IMR-90 (cell line): ENCODE data around the gene MBD3L4. TPM values are rescaled to one million over a fixed set of nuclear protein-coding genes. Genes with fewer than 3 reads are reported as not detected.

Experiments
- ATAC-seq: fragments of 200-7000 bp; cut with Tn5 transposase; 2 replicates; pipeline ENCODE4 v1.9.1; 2020; ENCODE audit warnings: low read depth, mild to moderate bottlenecking, moderate library complexity
- BruUV-seq: library from RNA; stranded (reverse); fragments of 400-500 nt; replicated peaks from 2 replicates; lab custom pipeline; 2021; lab: Mats Ljungman, UMichigan
- CTCF ChIA-PET: fragments of 300-600 bp; formaldehyde crosslinking; extraction: SDS; loops from one replicate; lab custom pipeline; 2021; ENCODE audit warnings: antibody characterized with exemption; lab: Yijun Ruan, JAX
- POLR2A ChIA-PET: fragments of 300-600 bp; sonication (Branson Sonifier 250); formaldehyde crosslinking; loops from one replicate; lab custom pipeline; 2022; ENCODE audit warnings: antibody characterized with exemption; ENCODE audit not compliant: unreplicated experiment; lab: Charles Lee
- DNase-seq: peaks from one replicate; pipeline ENCODE4 v3.0.0; 2013
- H2AFZ ChIP-seq: replicated peaks from 2 replicates; pipeline ENCODE3; 2013; ENCODE audit warnings: low read length, mild to moderate bottlenecking; ENCODE audit not compliant: poor library complexity
- H2AK5ac ChIP-seq: 2 replicates; pipeline ENCODE4 v1.6.1; 2013; ENCODE audit warnings: low read depth, low read length, inconsistent platforms
- H2AK9ac ChIP-seq: replicated peaks from 2 replicates; pipeline ENCODE3; 2013; ENCODE audit warnings: mild to moderate bottlenecking, low read depth, low read length, moderate library complexity; ENCODE audit not compliant: poor library complexity
- H2BK120ac ChIP-seq: 2 replicates; pipeline ENCODE4 v1.6.1; 2013; ENCODE audit warnings: low read depth, low read length, inconsistent platforms
- H2BK15ac ChIP-seq: 3 replicates; pipeline ENCODE4 v1.6.1; 2013; ENCODE audit warnings: low read depth, low read length, inconsistent platforms
- H2BK20ac ChIP-seq: 2 replicates; pipeline ENCODE4 v1.6.1; 2013; ENCODE audit warnings: low read depth, mild to moderate bottlenecking, inconsistent platforms, low read length, moderate library complexity
- H2BK5ac ChIP-seq: 2 replicates; pipeline ENCODE4 v1.6.1; 2013; ENCODE audit warnings: mild to moderate bottlenecking, low read depth, low read length, inconsistent platforms; ENCODE audit not compliant: poor library complexity, severe bottlenecking
- H3K14ac ChIP-seq: replicated peaks from 2 replicates; pipeline ENCODE4 v1.6.1; 2013; ENCODE audit warnings: low read depth, low read length, inconsistent platforms
- H3K18ac ChIP-seq: 2 replicates; pipeline ENCODE4 v1.6.1; 2013; ENCODE audit warnings: low read depth, low read length, control low read depth
- H3K23ac ChIP-seq: 2 replicates; pipeline ENCODE4 v1.6.1; 2013; ENCODE audit warnings: low read depth, low read length, inconsistent platforms
- H3K27ac ChIP-seq: 2 replicates; pipeline ENCODE4 v1.5.1; 2013; ENCODE audit warnings: mild to moderate bottlenecking, control low read depth, low read length; ENCODE audit not compliant: insufficient read depth
- H3K27me3 ChIP-seq: 2 replicates; pipeline ENCODE4 v1.6.1; 2013; ENCODE audit warnings: low read length; ENCODE audit not compliant: control insufficient read depth, insufficient read depth
- H3K36me3 ChIP-seq: 2 replicates; pipeline ENCODE4 v1.6.1; 2013; ENCODE audit warnings: low read length, mixed read lengths; ENCODE audit not compliant: control insufficient read depth, insufficient read depth
- H3K4ac ChIP-seq: 2 replicates; pipeline ENCODE4 v1.6.1; 2013; ENCODE audit warnings: low read depth, low read length, inconsistent platforms
- H3K4me1 ChIP-seq: 2 replicates; pipeline ENCODE4 v1.6.1; 2013; ENCODE audit warnings: low read length, mixed read lengths; ENCODE audit not compliant: control insufficient read depth, insufficient read depth
- H3K4me2 ChIP-seq: 2 replicates; pipeline ENCODE4 v1.6.1; 2013; ENCODE audit warnings: low read depth, mild to moderate bottlenecking, control low read depth, low read length, moderate library complexity
- H3K4me3 ChIP-seq: 2 replicates; pipeline ENCODE4 v1.5.1; 2013; ENCODE audit warnings: low read depth, mild to moderate bottlenecking, control low read depth, low read length, moderate library complexity; ENCODE audit not compliant: insufficient read depth
- H3K56ac ChIP-seq: 2 replicates; pipeline ENCODE4 v1.6.1; 2013; ENCODE audit warnings: low read length, inconsistent platforms; ENCODE audit not compliant: insufficient read depth; ENCODE audit errors: extremely low read depth
- H3K79me1 ChIP-seq, 2 experiments: 2 replicates each; pipeline ENCODE4 v1.6.1; 2013; ENCODE audit warnings: low read length in 2 of 2, inconsistent platforms in 1 of 2, low read depth in 1 of 2
- H3K9ac ChIP-seq: 2 replicates; pipeline ENCODE4 v1.6.1; 2013; ENCODE audit warnings: low read depth, low read length, control low read depth
- H3K9me1 ChIP-seq: 2 replicates; pipeline ENCODE4 v1.6.1; 2013; ENCODE audit warnings: low read length, inconsistent platforms; ENCODE audit not compliant: insufficient read depth
- H3K9me3 ChIP-seq: 2 replicates; pipeline ENCODE4 v1.6.1; 2013; ENCODE audit warnings: low read length; ENCODE audit not compliant: control insufficient read depth, insufficient read depth
- H4K20me1 ChIP-seq: 2 replicates; pipeline ENCODE4 v1.6.1; 2013; ENCODE audit warnings: low read length, inconsistent platforms; ENCODE audit not compliant: insufficient read depth
- H4K5ac ChIP-seq: 2 replicates; pipeline ENCODE4 v1.6.1; 2013; ENCODE audit warnings: mild to moderate bottlenecking, low read depth, low read length, control low read depth
- H4K8ac ChIP-seq, 2 experiments: 2 replicates each; pipeline ENCODE4 v1.6.1; 2013; ENCODE audit warnings: low read depth in 2 of 2, low read length in 2 of 2, control low read depth in 1 of 2, inconsistent platforms in 1 of 2
- H4K91ac ChIP-seq: 2 replicates; pipeline ENCODE4 v1.6.1; 2013; ENCODE audit warnings: low read depth, low read length, inconsistent platforms; ENCODE audit not compliant: insufficient read depth
- BHLHE40 ChIP-seq: fragments of 150-350 bp; IDR thresholded peaks from 2 replicates; pipeline ENCODE4 v1.6.1; 2016; ENCODE audit warnings: mild to moderate bottlenecking, low read depth, low read length
- CEBPB ChIP-seq: IDR thresholded peaks from 2 replicates; pipeline ENCODE4 v1.6.1; 2012; ENCODE audit warnings: low read depth, low read length, improper control_type of control experiment
- CHD1 ChIP-seq: IDR thresholded peaks from 2 replicates; pipeline ENCODE4 v1.6.1; 2012; ENCODE audit warnings: low read depth, low read length, improper control_type of control experiment
- FOS ChIP-seq: fragments of 150-350 bp; IDR thresholded peaks from 2 replicates; pipeline ENCODE4 v1.6.1; 2016; ENCODE audit warnings: low read depth, low read length
- MAFK ChIP-seq: IDR thresholded peaks from 2 replicates; pipeline ENCODE4 v1.6.1; 2012; ENCODE audit warnings: low read depth, low read length, improper control_type of control experiment
- MAZ ChIP-seq: IDR thresholded peaks from 2 replicates; pipeline ENCODE4 v1.6.1; 2012; ENCODE audit warnings: low read depth, mild to moderate bottlenecking, low read length, improper control_type of control experiment, moderate library complexity, borderline replicate concordance
- MXI1 ChIP-seq: IDR thresholded peaks from 2 replicates; pipeline ENCODE4 v1.6.1; 2012; ENCODE audit warnings: low read depth, mild to moderate bottlenecking, low read length, moderate library complexity, borderline replicate concordance
- POLR2A ChIP-seq: IDR thresholded peaks from 2 replicates; pipeline ENCODE4 v1.6.1; 2012; ENCODE audit warnings: mild to moderate bottlenecking, low read depth, low read length
- RAD21 ChIP-seq: IDR thresholded peaks from 2 replicates; pipeline ENCODE4 v1.6.1; 2012; ENCODE audit warnings: low read length, improper control_type of control experiment
- RCOR1 ChIP-seq: IDR thresholded peaks from 2 replicates; pipeline ENCODE4 v1.6.1; 2012; ENCODE audit warnings: mild to moderate bottlenecking, low read length, improper control_type of control experiment; ENCODE audit not compliant: insufficient replicate concordance
- RFX5 ChIP-seq: IDR thresholded peaks from 2 replicates; pipeline ENCODE4 v1.8.0; 2012; ENCODE audit warnings: low read depth, mild to moderate bottlenecking, low read length, moderate library complexity
- SMC3 ChIP-seq: fragments of 150-350 bp; IDR thresholded peaks from 2 replicates; pipeline ENCODE4 v1.6.1; 2016; ENCODE audit warnings: low read depth, mild to moderate bottlenecking, antibody characterized with exemption, low read length, moderate library complexity
- WGBS, 2 experiments: methylation state at CpG; one replicate each; pipeline versions ENCODE4 v1.1.5 to v1.1.7; 2013; ENCODE audit warnings: missing lambda C conversion rate in 2 of 2; ENCODE audit not compliant: insufficient read length in 1 of 2; ENCODE audit errors: extremely low coverage in 2 of 2; 5-methylcytosine and 5-hydroxymethylcytosine counted together
- dilution Hi-C: fragments of 300-500 bp; cut with HindIII; formaldehyde crosslinking; loops from one replicate; pipeline ENCODE4 v1.14.3; 2018; ENCODE audit warnings: low sequenced_read_pairs; ENCODE audit not compliant: unreplicated experiment
- in situ Hi-C: fragments of 300-500 bp; cut with MboI; formaldehyde crosslinking; loops from 3 replicates; pipeline ENCODE4 v1.14.3; 2019; ENCODE audit warnings: low sequenced_read_pairs, inconsistent platforms, mixed read lengths
- intact Hi-C: fragments of 100-400 bp; cut with micrococcal nuclease; formaldehyde crosslinking; loops from 2 replicates; pipeline ENCODE4 v1.10.0; 2022
- polyA plus RNA-seq, 3 experiments: library from polyadenylated mRNA; depleted of rRNA; stranded (reverse); fragments of >200 nt; gene quantifications; 2 replicates each; pipeline ENCODE4 v1.2.3, GENCODE V29; 2012; ENCODE audit warnings: low replicate concordance in 1 of 3
- total RNA-seq: library from RNA; depleted of rRNA; stranded (reverse); fragments of >200 nt; gene quantifications from 2 replicates; pipeline ENCODE4 v1.2.3, GENCODE V29; 2012
- TF ChIP-seq, protein P1 (sequence below): fragments of 150-350 bp; IDR thresholded peaks from 2 replicates; pipeline ENCODE4 v1.6.1; 2017; ENCODE audit warnings: mild to moderate bottlenecking, antibody characterized with exemption, low read length, low read depth
- TF ChIP-seq, protein P2 (sequence below): conservative IDR thresholded peaks from 2 replicates; pipeline ENCODE4 v1.5.1; 2012; ENCODE audit warnings: mild to moderate bottlenecking, low read depth, low read length, improper control_type of control experiment
- TF ChIP-seq, protein P3 (sequence below): fragments of 150-350 bp; IDR thresholded peaks from 2 replicates; pipeline ENCODE4 v1.6.1; 2016; ENCODE audit warnings: low read depth, mild to moderate bottlenecking, low read length, moderate library complexity, borderline replicate concordance

MBD3L4 gene
- total and polyA plus RNA-seq, 2 of the 4 experiments (the other 2 are of a cell fraction) = not detected

DNA sequence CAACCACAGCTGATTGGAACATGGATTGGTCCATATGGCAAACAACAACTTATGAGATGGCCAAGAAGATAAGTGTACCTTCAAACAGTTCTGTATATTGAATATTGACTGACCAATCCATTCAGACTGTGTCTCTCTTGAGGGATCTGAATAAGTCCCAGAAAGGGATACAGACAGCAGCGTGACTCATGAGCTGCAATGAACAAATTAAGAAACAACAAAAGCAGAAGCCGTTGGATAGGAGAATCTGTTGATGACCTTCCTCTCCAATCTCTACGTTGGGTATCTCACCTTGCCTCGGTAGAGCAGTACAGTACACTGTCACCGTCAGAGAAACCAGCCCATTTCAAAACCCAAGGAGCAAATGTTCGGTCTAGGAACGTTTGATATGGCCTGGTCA, 40.0 kb downstream of the MBD3L4 start:
- Histone ChIP-seq H2AK9ac (no peak overlapping the region), H2BK20ac (no peak overlapping the region), H3K36me3 (no peaks in the 10 kb centered on the region), H2BK5ac (no peak overlapping the region), H2AK5ac (no peak overlapping the region), H3K56ac (no peak overlapping the region), H2AFZ (no peak overlapping the region), H3K9me3 (peaks cover 15% of the 10 kb centered on the region), H3K4me3 (no peak overlapping the region), H3K9ac (no peak overlapping the region), H3K4ac (no peak overlapping the region), H3K4me2 (no peak overlapping the region), H2BK15ac (no peak overlapping the region), H3K4me1 (no peaks in the 10 kb centered on the region), H3K27me3 (no peaks in the 10 kb centered on the region), H3K9me1 (no peaks in the 10 kb centered on the region), H4K91ac (no peak overlapping the region), H3K27ac (no peak overlapping the region), H2BK120ac (no peak overlapping the region), H4K8ac (no peak overlapping the region), H4K20me1 (no peaks in the 10 kb centered on the region), H3K79me1 (no peaks in the 10 kb centered on the region), H4K5ac (no peak overlapping the region), H3K14ac (no peak overlapping the region), H3K23ac (no peak overlapping the region), H3K18ac (no peak overlapping the region)
- in situ Hi-C loops (no loop called here), dilution Hi-C loops (no loop called here), intact Hi-C loops (no loop called here)
- WGBS, 2 experiments = no CpG with 5 or more reads among the region's 7 CpGs
- no TSS peak for BruUV-seq
- TF ChIP-seq, protein P1, sequence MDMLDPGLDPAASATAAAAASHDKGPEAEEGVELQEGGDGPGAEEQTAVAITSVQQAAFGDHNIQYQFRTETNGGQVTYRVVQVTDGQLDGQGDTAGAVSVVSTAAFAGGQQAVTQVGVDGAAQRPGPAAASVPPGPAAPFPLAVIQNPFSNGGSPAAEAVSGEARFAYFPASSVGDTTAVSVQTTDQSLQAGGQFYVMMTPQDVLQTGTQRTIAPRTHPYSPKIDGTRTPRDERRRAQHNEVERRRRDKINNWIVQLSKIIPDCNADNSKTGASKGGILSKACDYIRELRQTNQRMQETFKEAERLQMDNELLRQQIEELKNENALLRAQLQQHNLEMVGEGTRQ = no peak
- TF ChIP-seq RCOR1 (no peak), CHD1 (no peak), CEBPB (no peak), MAFK (no peak), BHLHE40 (no peak), POLR2A (no peak), MAZ (no peak), FOS (no peak), MXI1 (no peak), RFX5 (no peak), RAD21 (no peak), SMC3 (no peak)
- TF ChIP-seq, protein P2, sequence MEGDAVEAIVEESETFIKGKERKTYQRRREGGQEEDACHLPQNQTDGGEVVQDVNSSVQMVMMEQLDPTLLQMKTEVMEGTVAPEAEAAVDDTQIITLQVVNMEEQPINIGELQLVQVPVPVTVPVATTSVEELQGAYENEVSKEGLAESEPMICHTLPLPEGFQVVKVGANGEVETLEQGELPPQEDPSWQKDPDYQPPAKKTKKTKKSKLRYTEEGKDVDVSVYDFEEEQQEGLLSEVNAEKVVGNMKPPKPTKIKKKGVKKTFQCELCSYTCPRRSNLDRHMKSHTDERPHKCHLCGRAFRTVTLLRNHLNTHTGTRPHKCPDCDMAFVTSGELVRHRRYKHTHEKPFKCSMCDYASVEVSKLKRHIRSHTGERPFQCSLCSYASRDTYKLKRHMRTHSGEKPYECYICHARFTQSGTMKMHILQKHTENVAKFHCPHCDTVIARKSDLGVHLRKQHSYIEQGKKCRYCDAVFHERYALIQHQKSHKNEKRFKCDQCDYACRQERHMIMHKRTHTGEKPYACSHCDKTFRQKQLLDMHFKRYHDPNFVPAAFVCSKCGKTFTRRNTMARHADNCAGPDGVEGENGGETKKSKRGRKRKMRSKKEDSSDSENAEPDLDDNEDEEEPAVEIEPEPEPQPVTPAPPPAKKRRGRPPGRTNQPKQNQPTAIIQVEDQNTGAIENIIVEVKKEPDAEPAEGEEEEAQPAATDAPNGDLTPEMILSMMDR = no peak
- TF ChIP-seq, protein P3, sequence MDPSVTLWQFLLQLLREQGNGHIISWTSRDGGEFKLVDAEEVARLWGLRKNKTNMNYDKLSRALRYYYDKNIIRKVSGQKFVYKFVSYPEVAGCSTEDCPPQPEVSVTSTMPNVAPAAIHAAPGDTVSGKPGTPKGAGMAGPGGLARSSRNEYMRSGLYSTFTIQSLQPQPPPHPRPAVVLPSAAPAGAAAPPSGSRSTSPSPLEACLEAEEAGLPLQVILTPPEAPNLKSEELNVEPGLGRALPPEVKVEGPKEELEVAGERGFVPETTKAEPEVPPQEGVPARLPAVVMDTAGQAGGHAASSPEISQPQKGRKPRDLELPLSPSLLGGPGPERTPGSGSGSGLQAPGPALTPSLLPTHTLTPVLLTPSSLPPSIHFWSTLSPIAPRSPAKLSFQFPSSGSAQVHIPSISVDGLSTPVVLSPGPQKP = no peak
- DNase-seq = no peak
- ChIA-PET POLR2A (no interaction called here), CTCF (no interaction called here)
- no peak for ATAC-seq
